Ovary (tissue), 9 donors: ENCODE results near the gene ARHGAP44. TPM values are rescaled to one million over a fixed set of nuclear protein-coding genes. Genes with fewer than 3 reads are reported as not detected.

Experiments used
- DNase-seq, 5 donors: peaks; one replicate each; pipeline ENCODE4 v3.0.0-alpha.2; 2019 to 2020
- H3K27ac ChIP-seq, 2 donors: fragments of 200-600 bp; one replicate each; pipeline versions ENCODE4 v1.5.1 to v1.8.0; 2019 to 2022
- H3K27me3 ChIP-seq: fragments of 200-600 bp; one replicate; pipeline ENCODE4 v1.8.0; 2022
- H3K36me3 ChIP-seq: fragments of 200-600 bp; sonication (generic); one replicate; pipeline ENCODE4 v1.5.1; 2019
- H3K4me1 ChIP-seq: one replicate; pipeline ENCODE4 v1.8.1; 2013; ENCODE audit warnings: mild to moderate bottlenecking, moderate library complexity; ENCODE audit not compliant: insufficient read depth
- H3K4me3 ChIP-seq: fragments of 200-600 bp; sonication (generic); one replicate; pipeline ENCODE4 v1.5.1; 2017
- H3K9me3 ChIP-seq, 2 donors: fragments of 200-600 bp in 1 of 2; sonication (generic) in 1 of 2; one replicate each; pipeline versions ENCODE4 v1.5.1 to v1.8.1; 2013 to 2019; ENCODE audit warnings: mild to moderate bottlenecking in 1 of 2, moderate library complexity in 1 of 2
- EP300 ChIP-seq: sonication (generic); formaldehyde crosslinking; IDR thresholded peaks from one replicate; pipeline ENCODE4 v1.6.1; 2017; ENCODE audit warnings: antibody characterized with exemption
- POLR2A ChIP-seq: fragments of 450-650 bp; IDR thresholded peaks from one replicate; pipeline ENCODE4 v1.6.1; 2017; ENCODE audit warnings: antibody characterized with exemption, mild to moderate bottlenecking, moderate library complexity
- WGBS, 3 donors: extraction: QIAGEN DNeasy Blood & Tissue Kit in 1 of 3; methylation state at CpG; one replicate each; pipeline versions ENCODE4 v1.1.5 to v1.1.7; 2013 to 2017; 5-methylcytosine and 5-hydroxymethylcytosine counted together
- intact Hi-C, 4 donors: fragments of 100-400 bp; cut with DNase I; formaldehyde crosslinking; loops; one replicate each; pipeline versions ENCODE4 v1.11.0 to v1.15.1; 2022 to 2023
- polyA plus RNA-seq, 2 donors: library from polyadenylated mRNA; stranded (reverse); fragments of 200-250 nt in 1 of 2; fragments of 350-450 nt in 1 of 2; fragmentation: Illumina TruSeq in 1 of 2; extraction: RNeasy Lipid Tissue Mini Kit (QIAGEN cat#74804) in 1 of 2; gene quantifications; one replicate each; pipeline ENCODE4 v1.2.3, GENCODE V29; 2013 to 2014
- total RNA-seq, 7 donors: library from RNA; depleted of rRNA in 2 of 7; stranded (reverse); fragments of >200 nt in 2 of 7; fragmentation: NEBNext Ultra II Directional in 3 of 7; extraction: Animal tissue kit (Norgen Biotek cat#: 25700) in 3 of 7; gene quantifications; one replicate each; pipeline versions ENCODE4 v1.1.0 to v1.2.4, GENCODE V29; 2016 to 2023
- TF ChIP-seq, protein P1 (sequence below), 3 donors: fragments of 450-650 bp in 2 of 3; fragments of 200-600 bp in 1 of 3; IDR thresholded peaks; one replicate each; pipeline versions ENCODE4 v1.5.1 to v1.8.0; 2016 to 2022; ENCODE audit warnings: antibody characterized with exemption in 3 of 3, mild to moderate bottlenecking in 1 of 3
- donor health status: DM: no; HTN: no; CAD: no; lungs with moderate emphysema.
- donor health status: DM: no; HTN: no; CAD: no.
- donor health status: Bipolar disorder and iron deficiency.
- donor health status: DM: yes; HTN: yes; CAD: no.
- donor health status: DM: no; HTN: no; CAD: no.
- donor health status: DM: yes; HTN: yes; CAD: no.

ARHGAP44 gene
- total and polyA plus RNA-seq, 9 donors = 6.8 to 16.5 (median 9.9) TPM

- intact Hi-C loops = no loop called here
- H3K36me3 ChIP-seq = no peaks in the 10 kb centered on the region
- TF ChIP-seq POLR2A (no peak), EP300 (no peak)
- TF ChIP-seq, protein P1, sequence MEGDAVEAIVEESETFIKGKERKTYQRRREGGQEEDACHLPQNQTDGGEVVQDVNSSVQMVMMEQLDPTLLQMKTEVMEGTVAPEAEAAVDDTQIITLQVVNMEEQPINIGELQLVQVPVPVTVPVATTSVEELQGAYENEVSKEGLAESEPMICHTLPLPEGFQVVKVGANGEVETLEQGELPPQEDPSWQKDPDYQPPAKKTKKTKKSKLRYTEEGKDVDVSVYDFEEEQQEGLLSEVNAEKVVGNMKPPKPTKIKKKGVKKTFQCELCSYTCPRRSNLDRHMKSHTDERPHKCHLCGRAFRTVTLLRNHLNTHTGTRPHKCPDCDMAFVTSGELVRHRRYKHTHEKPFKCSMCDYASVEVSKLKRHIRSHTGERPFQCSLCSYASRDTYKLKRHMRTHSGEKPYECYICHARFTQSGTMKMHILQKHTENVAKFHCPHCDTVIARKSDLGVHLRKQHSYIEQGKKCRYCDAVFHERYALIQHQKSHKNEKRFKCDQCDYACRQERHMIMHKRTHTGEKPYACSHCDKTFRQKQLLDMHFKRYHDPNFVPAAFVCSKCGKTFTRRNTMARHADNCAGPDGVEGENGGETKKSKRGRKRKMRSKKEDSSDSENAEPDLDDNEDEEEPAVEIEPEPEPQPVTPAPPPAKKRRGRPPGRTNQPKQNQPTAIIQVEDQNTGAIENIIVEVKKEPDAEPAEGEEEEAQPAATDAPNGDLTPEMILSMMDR (IDR thresholded peaks at IDR 0.05) = no peak
- no peak overlapping the region for H3K4me3 ChIP-seq
- 80 to 84% (median 81%) methylated on average over 4 of the region's 4 CpGs for WGBS, 3 donors
- H3K9me3 ChIP-seq = no peaks in the 10 kb centered on the region
- no peaks in the 10 kb centered on the region for H3K4me1 ChIP-seq
- H3K27me3 ChIP-seq = no peaks in the 10 kb centered on the region
- no peak overlapping the region for H3K27ac ChIP-seq
- DNase-seq = no peak
These were observed 62.7 kb downstream of the ARHGAP44 start for GRCh38 chr17:12851901-12852435.

DNA sequence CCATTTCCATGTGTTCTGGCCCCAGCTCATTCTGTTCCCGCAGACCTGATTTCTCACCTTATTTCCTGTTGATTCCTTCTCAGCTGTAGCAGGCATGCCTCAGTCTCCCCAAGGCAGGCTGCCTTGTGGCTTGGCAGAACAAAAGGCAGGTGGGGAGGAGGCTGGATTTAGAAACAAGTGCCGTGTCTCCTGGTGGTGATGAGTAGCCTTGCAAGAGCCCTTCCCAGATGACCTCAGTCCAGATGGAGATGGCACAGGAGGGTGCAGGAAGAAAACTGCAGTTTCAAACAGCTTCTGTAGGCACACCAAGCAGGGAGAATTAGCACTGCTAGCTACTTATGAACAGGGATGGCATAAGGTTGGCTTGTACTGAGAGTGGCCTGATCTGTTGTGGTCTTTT, 64.6 kb downstream of the ARHGAP44 start:
- H3K27me3 ChIP-seq = no peaks in the 10 kb centered on the region
- intact Hi-C loops = no loop called here
- no peaks in the 10 kb centered on the region for H3K36me3 ChIP-seq
- no peak for DNase-seq
- H3K4me1 ChIP-seq = no peaks in the 10 kb centered on the region
- H3K4me3 ChIP-seq = no peak overlapping the region
- H3K9me3 ChIP-seq = no peaks in the 10 kb centered on the region
- TF ChIP-seq, protein P1 (IDR thresholded peaks at IDR 0.05) = no peak
- TF ChIP-seq EP300 = no peak
- no peak for TF ChIP-seq POLR2A
- H3K27ac ChIP-seq = no peak overlapping the region
- WGBS, 3 donors = 88 to 96% (median 92%) methylated on average over 2 of the region's 2 CpGs

GRCh38 chr17:12856416-12856815, 67.1 kb downstream of the ARHGAP44 start:
- Histone ChIP-seq H3K27me3 (no peaks in the 10 kb centered on the region), H3K36me3 (no peaks in the 10 kb centered on the region), H3K9me3 (no peaks in the 10 kb centered on the region), H3K4me3 (no peak overlapping the region), H3K4me1 (no peaks in the 10 kb centered on the region), H3K27ac (no peak overlapping the region)
- WGBS, 3 donors = 13 to 36% (median 24%) methylated on average over 3 of the region's 3 CpGs
- intact Hi-C loops = no loop called here
- TF ChIP-seq EP300 (no peak), POLR2A (no peak)
- TF ChIP-seq, protein P1 (IDR thresholded peaks at IDR 0.05) = no peak
- DNase-seq = no peak

DNA sequence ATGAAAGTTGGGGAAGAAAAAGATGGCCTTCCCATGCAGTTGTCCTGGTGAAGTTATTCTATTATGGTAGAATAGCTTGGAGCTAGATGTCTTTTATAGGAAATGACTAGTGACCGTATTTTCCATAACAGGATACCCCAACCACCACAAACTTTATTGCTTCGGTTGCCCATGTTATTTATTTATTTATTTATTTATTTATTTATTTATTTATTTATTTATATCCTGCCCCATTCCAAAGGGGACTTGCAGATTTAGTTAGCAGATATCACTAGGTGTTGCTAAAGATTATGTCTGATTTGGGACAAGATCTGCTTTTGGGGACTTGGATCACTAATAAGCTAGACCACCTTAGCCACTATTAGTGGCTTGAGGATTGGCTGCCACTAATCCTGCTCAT, 68.3 kb downstream of the ARHGAP44 start:
- TF ChIP-seq, protein P1 (IDR thresholded peaks at IDR 0.05) = no peak
- no peak for TF ChIP-seq POLR2A
- TF ChIP-seq EP300 = no peak
- DNase-seq = no peak
- Histone ChIP-seq H3K4me3 (no peak overlapping the region), H3K4me1 (no peaks in the 10 kb centered on the region), H3K27me3 (no peaks in the 10 kb centered on the region), H3K27ac (no peak overlapping the region), H3K9me3 (no peaks in the 10 kb centered on the region), H3K36me3 (no peaks in the 10 kb centered on the region)
- 97 to 98% (median 98%) methylated on average over 2 of the region's 2 CpGs for WGBS, 3 donors
- intact Hi-C loops = no loop called here
